ENCODE measurements around the gene AMZ2. TPM values are rescaled to one million over a fixed set of nuclear protein-coding genes. Genes with fewer than 3 reads are reported as not detected.
"Not testable (repeated sequence)": the region's sequence is repeated elsewhere in the genome, so short reads cannot be mapped to it uniquely, and the experiment has no call there.

Gene AMZ2
- polyA plus RNA-seq, 3 donors = 76.9 to 95.6 (median 84.6) TPM

DNA sequence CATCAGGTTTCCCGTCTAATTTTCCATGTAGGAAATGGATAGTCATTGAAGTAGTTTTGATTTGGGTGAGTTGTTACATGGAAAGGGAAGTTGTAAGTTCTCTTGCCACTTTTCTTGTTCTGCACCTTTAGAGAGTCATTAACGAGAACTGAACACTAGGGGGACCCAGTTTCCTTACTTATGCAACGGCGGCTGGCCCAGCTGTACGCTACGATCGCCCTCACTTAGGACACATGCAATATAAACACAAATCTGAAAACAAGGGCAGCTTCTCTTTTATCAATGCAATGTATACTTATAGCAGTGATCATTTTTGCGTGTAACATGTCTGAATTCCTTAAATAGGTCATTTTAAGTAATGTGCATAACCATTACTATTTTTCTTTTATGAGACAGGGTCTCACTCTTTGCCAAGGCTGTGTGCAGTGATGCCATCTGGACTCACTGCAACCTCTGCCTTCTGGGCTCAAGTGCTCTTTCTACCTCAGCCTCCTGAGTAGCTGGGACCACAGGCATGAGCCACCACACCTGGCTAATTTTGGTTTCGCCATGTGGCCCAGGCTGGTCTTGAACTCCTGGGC, 15.3 kb downstream of the AMZ2 start:
- DNase-seq (ENCODE audit: extremely low read depth in 1 of 11, low read depth in 9 of 11, low spot score in 4 of 11) = peak in 2 of 11 donors; percentile 28 to 34

DNA sequence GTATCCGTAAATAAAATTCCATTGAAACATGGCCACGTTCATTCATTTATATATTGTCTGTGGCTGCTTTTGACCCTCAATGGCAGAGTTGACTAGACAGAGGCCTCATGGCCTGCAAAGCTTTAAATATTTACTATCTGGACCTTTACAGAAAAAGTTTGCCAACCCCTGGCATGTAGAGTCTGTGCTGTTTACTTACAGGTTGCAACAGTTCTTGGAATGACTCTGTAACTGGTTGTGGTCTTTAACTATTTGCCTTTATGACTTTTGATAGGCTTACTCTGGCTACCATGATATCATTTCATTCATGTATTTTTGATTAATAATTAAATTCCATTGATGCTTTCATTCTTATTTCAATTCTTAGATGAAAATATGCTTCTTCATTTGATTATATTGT, 18.0 kb downstream of the AMZ2 start:
- DNase-seq (ENCODE audit: extremely low read depth in 1 of 11, low read depth in 9 of 11, low spot score in 4 of 11) = not testable (repeated sequence)

DNA sequence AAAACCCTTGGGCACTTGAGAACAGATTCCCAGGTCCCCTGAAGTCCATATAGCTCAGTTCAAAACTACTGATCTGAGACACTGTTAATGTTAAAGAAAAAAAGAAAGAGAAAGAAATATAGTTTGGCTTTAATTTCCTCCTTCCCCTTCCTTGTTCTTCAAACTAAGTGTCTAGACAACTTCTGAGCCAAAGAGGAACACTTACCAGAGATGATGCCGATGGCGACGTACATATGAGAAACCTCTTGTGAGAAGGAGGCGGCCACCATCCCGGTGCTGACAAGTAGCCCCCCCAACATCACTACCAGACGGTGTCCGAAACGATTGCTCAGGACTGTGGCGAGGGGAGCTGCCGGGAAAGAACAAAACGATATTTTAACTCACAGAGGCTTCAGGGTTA, 25.9 kb downstream of the AMZ2 start:
- no peak for DNase-seq (ENCODE audit: extremely low read depth in 1 of 11, low read depth in 9 of 11, low spot score in 4 of 11)

DNA sequence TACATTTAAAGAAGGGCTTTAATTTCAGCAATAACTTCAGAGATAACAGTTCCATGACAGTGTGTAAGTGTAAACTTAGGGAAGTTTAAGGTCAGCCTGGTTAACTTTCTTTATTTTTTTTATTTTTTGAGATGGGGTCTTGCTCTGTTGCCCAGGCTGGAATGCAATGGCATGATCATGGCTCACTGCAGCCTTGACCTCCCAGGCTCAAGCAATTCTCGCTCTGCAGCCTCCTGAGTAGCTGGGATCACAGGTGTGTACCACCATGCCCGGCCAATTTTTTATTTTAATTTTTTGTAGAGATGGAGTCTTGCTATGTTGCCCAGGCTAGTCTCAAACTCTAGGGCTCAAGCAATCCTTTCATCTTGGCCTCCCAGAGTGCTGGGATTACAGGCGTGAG, 28.5 kb downstream of the AMZ2 start:
- DNase-seq (ENCODE audit: extremely low read depth in 1 of 11, low read depth in 9 of 11, low spot score in 4 of 11) = not testable (repeated sequence)

DNA sequence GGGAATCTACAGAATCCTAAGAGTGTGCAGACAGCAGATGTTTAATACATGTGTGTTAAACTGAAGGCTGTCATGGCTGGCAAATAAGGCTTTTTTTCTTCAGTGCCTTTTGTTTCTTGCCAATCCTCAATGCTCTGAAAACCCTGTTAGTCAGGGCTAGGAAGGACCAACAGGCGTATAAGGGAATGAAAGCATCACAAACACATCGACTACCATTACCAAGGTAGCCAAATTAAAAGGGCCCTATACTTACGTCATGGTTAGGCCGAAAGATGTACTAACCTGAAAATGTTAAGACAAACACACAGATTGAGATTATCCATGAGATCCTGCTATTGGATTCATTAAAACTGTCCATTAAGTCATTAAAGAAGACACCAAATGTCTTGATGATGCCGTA, 30.0 kb downstream of the AMZ2 start:
- DNase-seq (ENCODE audit: extremely low read depth in 1 of 11, low read depth in 9 of 11, low spot score in 4 of 11) = no peak

DNA sequence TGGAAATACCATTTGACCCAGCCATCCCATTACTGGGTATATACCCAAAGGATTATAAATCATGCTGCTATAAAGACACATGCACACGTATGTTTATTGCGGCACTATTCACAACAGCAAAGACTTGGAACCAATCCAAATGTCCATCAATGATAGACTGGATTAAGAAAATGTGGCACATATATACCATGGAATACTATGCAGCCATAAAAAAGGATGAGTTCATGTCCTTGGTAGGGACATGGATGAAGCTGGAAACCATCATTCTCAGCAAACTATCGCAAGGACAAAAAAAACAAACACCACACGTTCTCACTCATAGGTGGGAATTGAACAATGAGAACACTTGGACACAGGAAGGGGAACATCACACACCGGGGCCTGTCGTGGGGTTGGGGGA, 34.1 kb downstream of the AMZ2 start:
- not testable (repeated sequence) for DNase-seq (ENCODE audit: extremely low read depth in 1 of 11, low read depth in 9 of 11, low spot score in 4 of 11)

DNA sequence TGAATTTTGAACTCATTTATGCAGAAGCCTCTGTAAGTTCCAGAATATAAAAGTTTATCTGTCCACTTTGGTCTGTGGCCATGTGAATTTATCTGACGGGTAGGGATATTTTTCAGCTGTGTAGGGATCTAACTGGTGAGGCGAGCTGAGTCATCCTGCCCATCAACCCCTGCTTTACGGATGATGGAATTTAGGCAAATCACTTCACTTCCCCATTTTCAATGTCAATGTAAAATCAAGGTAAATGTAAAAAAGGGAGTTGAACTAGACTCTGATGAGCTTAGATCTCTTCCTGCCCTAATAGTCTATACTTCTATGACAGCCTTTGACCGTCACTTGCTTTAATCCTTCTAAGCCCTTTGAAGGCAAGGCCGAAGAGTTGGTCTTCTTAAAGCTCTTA, 40.5 kb downstream of the AMZ2 start:
- DNase-seq (ENCODE audit: extremely low read depth in 1 of 11, low read depth in 9 of 11, low spot score in 4 of 11) = no peak

DNA sequence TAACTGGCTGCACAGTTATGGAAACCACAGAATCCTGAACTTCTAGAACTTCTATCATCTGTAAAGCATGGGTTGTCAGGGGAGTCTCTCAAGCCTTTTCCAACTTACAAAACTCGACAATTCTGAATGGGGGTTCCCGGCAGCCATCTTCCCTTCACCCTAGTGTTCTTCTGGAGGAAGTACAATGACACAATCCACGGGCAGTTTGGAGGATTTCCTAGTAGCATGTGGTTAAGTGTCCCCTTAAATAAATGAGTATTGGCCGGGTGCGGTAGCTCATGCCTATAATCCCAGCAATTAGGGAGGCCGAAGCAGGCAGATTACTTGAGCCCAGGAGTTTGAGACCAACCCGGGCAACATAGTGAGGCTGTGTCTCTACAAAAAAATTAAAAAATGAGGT, 41.0 kb downstream of the AMZ2 start:
- no peak for DNase-seq (ENCODE audit: extremely low read depth in 1 of 11, low read depth in 9 of 11, low spot score in 4 of 11)

DNA sequence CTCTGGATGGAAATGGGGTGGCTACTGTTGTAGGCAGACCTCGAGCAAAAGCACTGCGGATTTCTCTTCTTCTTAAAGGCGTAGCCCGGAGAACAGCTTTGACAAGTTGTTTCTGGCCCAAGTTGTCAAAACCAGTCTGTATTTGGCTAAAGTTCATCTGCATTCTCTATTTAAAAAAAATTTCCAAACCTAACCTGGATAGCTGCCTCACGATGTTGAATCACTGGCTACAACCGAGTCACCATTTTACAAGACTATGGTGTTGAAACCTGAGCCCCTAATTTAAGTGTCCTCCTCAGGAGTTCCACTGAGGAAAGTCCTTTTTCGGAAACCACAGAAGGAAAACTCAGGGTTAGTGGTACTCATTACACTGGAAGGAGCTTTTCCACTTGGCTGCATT, 41.6 kb downstream of the AMZ2 start:
- no peak for DNase-seq (ENCODE audit: extremely low read depth in 1 of 11, low read depth in 9 of 11, low spot score in 4 of 11)

DNA sequence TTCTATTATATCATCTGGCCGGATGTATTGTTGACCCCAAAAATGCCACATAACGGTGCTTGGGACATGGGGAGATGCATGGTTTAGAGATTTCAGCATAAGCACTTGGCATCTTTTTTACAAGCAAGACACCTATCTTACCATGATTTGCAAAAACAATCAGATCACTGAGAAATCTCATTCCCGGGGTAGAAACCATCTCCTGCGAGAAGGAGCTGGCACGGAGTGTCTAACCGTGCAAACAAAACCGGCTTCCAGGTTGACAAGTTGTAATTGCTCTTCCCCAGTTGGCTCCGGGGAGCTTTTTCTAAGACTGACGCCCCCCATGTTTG, 42.1 kb downstream of the AMZ2 start:
- no peak for DNase-seq (ENCODE audit: extremely low read depth in 1 of 11, low read depth in 9 of 11, low spot score in 4 of 11)

DNA sequence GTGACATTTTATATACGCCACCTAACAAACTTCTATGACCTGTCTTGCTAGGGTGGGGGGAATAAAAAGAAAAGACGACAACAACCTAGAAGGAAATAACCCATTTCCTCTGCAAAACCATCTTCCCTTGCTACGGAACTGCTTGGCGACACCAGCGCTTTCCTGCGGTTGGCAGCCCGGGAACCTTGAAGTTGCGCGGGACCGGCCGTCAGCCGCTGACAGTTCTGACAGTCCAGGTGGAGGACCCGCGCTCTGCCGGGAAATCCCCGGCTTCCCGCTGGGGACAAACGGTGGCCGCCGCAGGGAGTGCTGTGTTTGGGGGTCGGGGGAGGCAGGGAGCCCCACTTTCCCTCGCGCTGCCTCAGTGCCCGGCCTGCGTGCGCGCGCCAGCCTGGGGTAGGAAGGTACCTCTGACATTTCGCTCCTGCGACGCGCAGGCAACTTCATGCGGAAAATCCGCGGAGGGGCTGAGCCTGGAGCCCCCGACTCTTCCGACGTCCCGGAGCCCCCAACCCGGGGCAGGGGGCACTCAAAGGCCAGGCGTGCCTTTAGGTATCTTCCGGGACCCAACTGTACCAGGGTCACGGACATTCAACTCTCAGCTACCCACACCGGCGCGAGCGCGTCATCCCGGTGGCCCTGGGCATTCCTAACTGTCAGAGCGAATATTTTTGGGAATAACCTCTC, 42.6 kb downstream of the AMZ2 start:
- no peak for DNase-seq (ENCODE audit: extremely low read depth in 1 of 11, low read depth in 9 of 11, low spot score in 4 of 11)

DNA sequence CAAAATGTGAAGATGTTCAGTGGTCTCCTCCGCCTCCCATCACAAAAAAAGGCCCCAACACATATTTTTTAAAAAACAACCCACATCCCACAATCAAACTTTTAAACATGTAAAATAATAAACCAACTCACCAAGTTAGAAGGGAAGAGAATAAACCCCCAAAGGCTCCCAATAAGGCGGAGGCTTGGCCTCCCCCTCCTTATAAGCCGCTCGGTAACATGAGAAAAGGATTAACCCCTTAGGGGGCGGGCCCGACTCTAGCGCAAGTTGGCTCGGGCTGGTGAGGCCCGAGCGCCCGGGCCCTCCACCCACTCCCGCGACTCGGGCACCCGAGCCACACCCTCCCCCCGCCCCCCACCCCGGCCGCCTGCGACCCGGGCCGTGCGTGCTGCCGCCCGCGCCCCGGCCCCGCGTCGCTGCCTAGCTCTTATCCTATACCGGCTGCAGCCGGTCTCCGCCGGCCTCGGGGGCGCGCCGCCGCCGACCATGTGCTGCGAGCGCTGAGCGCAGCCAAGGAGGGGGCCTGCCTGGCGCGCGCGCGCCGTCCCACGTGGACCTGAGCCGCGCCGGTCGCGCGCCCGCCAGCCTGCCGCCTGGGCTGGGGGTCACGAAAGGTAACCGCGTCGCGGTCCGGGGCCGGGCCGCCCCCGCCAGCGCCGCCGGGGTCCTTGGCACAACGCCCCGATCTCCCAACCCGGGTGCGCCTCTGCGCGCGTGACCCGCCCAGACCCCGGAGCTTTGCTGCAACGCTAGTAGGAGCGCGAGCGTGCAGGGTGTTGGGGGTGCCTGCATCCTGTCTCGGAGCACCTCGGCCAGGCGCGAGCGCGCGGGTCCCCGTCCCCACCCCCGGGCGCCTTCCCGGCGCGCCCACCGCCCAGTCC, 43.4 kb downstream of the AMZ2 start, which contains the start of the genes ARSG and SLC16A6:
TSS of gene ARSG (plus strand) at position 541 of the 881 bp plus-strand sequence. CDS start 15,999 bp downstream, outside the sequence.
TSS of gene SLC16A6 (minus strand) at position 173 of the 881 bp plus-strand sequence. CDS start 12,807 bp downstream, outside the sequence.
- DNase-seq (ENCODE audit: extremely low read depth in 1 of 11, low read depth in 9 of 11, low spot score in 4 of 11) = peak in 8 of 11 donors; percentile 49 to 78 (median 70)

DNA sequence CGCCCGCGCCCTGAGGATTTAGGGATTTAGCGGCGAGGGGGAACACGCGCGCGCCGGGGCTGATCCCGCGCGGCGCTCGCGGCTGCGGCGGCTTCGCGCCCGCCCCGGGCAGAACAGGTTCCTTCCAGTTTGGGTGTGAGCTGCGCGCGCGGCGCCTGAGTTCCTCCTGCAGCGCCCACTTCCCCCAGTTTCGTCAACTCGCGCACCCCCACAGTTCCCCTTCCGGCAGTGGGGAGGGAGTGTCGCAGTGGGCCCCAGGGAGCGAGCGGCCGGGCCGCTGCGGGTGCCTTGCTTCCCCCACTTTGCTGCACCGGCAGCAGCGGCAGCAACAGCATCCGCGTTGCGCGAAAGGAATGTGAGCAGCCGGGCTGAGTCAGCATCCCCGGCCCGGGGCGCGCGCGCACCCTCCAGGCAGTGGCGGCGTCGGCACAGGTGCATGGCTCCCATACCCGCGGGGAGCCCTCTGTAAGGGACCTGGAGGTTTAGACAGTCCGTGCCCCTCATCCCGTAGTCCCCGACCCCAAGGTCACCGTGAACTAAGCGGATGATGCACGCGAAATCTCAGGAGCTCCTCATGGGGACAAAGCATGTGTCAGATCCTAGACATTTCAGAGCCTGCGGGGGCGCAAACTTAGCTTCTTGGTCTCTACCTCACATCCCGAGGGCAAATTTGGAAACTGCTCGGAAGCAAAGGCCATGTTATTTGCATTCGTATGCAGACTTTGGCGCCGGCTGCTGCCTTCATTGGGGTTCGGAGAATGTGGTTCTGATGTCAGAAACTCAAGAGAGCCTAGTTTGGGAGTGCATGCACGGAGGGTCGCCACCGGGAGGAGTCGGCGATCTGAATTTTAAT, 44.2 kb downstream of the AMZ2 start:
- DNase-seq (ENCODE audit: extremely low read depth in 1 of 11, low read depth in 9 of 11, low spot score in 4 of 11) = peak in 7 of 11 donors; percentile 39 to 66 (median 54)

DNA sequence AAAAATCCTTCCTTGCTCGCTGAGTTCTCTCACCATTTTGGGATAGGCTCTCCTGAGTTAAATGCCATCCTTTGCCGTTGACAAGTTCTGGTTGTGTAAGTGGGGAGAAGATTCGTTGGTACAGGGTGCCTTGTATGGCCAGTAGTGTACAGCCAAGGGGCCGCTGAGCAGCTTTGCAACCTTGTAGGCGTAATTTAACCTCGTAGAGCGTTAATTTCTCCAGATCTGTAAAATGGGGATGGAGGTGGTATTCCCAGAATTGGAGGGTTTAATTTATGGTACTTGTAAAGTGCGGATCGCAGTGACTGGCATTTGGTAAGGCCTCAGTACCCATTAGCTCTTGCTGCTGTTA, 44.8 kb downstream of the AMZ2 start:
- DNase-seq (ENCODE audit: extremely low read depth in 1 of 11, low read depth in 9 of 11, low spot score in 4 of 11) = no peak

DNA sequence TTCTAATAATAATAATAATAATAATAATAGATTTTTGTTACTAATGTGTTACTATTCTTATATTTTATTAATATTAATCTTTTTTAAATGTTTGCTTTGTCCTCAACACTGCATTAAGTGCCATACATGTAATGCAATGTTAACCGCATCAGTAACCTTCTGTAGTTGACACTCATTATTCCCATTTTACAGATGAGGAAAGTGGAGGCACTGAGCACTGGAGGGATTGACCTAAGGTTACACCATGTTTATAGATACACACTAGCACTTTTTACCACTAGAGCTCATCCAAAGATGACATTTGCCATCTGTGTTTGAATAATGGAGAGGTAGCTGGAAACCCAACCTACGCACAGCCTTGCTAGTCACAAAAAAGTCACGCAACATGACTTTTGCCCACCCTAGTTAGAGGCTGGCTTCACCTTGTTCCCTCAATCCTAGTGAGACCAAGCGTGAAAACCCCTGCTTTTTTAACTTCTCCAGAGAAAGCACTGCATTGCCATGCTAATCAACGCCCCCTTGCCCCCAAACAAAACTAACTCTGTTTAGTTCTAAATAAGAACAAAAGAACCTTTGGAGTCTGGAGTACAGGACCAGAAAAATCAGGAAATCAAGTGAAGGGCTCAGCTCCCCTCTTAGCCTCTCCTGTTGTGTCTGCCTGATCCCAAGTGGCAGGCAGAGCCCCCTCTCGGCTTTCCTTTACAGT, 45.8 kb downstream of the AMZ2 start:
- DNase-seq (ENCODE audit: extremely low read depth in 1 of 11, low read depth in 9 of 11, low spot score in 4 of 11) = no peak

DNA sequence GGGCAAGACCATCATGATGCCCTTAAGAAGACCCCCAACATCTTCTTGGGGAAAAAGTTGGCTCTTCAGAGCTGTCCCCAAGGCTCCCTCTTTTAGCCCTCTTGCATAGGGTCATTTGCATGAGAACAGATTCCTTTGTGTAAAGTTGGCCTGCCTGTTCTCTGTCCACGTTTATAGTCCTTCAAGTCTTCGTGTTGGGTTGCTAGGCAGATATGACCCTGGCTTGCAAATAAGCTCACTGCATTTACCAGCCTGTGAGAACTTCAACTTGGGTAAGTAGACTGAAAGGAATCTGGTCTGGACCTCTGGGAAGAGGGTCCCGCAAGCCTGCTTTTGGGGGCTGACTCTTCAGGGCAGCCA, 46.3 kb downstream of the AMZ2 start:
- no peak for DNase-seq (ENCODE audit: extremely low read depth in 1 of 11, low read depth in 9 of 11, low spot score in 4 of 11)

DNA sequence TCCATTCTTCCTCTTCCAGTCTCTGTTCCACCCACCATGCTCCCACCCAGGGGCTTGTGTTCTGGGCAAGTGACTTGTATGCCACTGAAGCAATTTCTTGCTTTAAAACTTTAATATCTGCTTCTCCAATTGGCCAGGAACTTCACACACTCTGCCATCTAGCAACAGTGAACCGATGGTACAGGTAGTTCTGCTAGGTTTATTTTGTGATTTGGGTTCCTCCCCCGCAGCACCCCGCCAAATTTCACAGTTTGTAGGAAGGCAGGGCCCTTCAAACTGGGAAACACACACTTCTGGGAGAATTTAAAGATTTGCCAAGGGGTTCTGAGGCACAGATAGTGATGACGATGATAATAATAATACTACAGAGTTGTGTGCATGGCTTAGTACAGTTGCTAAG, 46.8 kb downstream of the AMZ2 start:
- no peak for DNase-seq (ENCODE audit: extremely low read depth in 1 of 11, low read depth in 9 of 11, low spot score in 4 of 11)

DNA sequence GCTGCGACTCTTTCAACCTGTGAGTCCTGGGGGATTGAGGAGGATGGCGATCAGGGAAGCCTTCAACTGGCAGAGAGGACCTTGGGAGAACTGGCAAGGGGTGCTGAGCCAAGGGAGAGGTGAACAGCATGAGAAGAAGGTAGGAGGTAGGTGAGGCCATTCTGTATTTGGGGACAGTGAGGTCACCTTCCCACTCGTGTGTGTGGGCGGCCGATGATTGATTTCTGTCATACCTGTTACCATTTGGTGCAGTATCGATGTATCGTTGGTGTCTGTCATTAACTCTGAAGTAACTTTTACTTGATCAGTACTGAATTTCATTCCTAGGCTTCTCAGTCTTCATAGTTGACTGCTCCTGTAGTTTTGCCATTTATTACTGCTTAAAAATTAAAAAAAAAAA, 47.2 kb downstream of the AMZ2 start:
- DNase-seq (ENCODE audit: extremely low read depth in 1 of 11, low read depth in 9 of 11, low spot score in 4 of 11) = no peak

Data from renal cortex interstitium (tissue), 11 donors.